Prostate gland (tissue), 2 donors: ENCODE measurements around the gene SLC25A12.

Source experiments
- POLR2A ChIP-seq: fragments of 450-650 bp; IDR thresholded peaks from one replicate; pipeline ENCODE4 v1.6.1; 2016; ENCODE audit warnings: antibody characterized with exemption, mild to moderate bottlenecking
- POLR2AphosphoS5 ChIP-seq: sonication (generic); formaldehyde crosslinking; IDR thresholded peaks from one replicate; pipeline ENCODE4 v1.6.1; 2017; ENCODE audit warnings: antibody characterized with exemption
- TF ChIP-seq, protein P1 (sequence below), 4 experiments: fragments of 200-600 bp in 2 of 4; fragments of 450-650 bp in 2 of 4; sonication (generic) in 2 of 4; IDR thresholded peaks; 1 replicate in 3 of 4; 2 replicates in 1 of 4; pipeline ENCODE4 v1.5.1; 2016 to 2019; ENCODE audit warnings: antibody characterized with exemption in 4 of 4, mild to moderate bottlenecking in 2 of 4, moderate library complexity in 2 of 4

DNA sequence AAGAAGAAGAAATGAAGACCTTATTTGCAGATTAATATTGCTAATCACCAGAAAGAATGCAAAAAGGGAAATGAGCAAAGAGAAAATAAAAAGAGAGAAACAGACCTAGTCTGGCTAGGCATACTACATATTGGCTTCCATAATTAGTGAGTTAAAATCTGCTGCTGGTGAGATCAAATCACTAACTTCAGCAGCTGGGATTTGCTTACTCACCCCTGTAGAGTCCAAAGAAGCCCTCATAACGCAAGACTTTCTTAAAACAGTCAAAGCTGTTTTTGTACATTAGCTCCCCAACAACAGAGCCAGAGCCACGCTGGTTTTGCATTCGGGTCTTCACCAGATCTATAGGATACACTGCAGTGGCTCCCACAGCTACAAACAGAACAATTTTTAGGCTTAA lies 80.9 kb downstream of the SLC25A12 start:
- TF ChIP-seq, protein P1, sequence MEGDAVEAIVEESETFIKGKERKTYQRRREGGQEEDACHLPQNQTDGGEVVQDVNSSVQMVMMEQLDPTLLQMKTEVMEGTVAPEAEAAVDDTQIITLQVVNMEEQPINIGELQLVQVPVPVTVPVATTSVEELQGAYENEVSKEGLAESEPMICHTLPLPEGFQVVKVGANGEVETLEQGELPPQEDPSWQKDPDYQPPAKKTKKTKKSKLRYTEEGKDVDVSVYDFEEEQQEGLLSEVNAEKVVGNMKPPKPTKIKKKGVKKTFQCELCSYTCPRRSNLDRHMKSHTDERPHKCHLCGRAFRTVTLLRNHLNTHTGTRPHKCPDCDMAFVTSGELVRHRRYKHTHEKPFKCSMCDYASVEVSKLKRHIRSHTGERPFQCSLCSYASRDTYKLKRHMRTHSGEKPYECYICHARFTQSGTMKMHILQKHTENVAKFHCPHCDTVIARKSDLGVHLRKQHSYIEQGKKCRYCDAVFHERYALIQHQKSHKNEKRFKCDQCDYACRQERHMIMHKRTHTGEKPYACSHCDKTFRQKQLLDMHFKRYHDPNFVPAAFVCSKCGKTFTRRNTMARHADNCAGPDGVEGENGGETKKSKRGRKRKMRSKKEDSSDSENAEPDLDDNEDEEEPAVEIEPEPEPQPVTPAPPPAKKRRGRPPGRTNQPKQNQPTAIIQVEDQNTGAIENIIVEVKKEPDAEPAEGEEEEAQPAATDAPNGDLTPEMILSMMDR (IDR thresholded peaks at IDR 0.05) = no peak
- TF ChIP-seq POLR2AphosphoS5 (no peak), POLR2A (no peak)
